ENCODE results near the gene MBD3.

GRCh38 chr19:1632462-1633268 lies 40.0 kb upstream of the MBD3 start:
- TF ChIP-seq CTCF (IDR thresholded peaks at IDR 0.05) (no peak), POLR2A (IDR thresholded peaks at IDR 0.05) (no peak)
